IMR-90 (cell line): ENCODE results near the gene TAF1B. TPM values are rescaled to one million over a fixed set of nuclear protein-coding genes. Genes with fewer than 3 reads are reported as not detected.

Source experiments
- ATAC-seq: fragments of 200-7000 bp; cut with Tn5 transposase; 2 replicates; pipeline ENCODE4 v1.9.1; 2020; ENCODE audit warnings: low read depth, mild to moderate bottlenecking, moderate library complexity
- BruUV-seq: library from RNA; stranded (reverse); fragments of 400-500 nt; replicated peaks from 2 replicates; lab custom pipeline; 2021; lab: Mats Ljungman, UMichigan
- CTCF ChIA-PET: fragments of 300-600 bp; formaldehyde crosslinking; extraction: SDS; loops from one replicate; lab custom pipeline; 2021; ENCODE audit warnings: antibody characterized with exemption; lab: Yijun Ruan, JAX
- POLR2A ChIA-PET: fragments of 300-600 bp; sonication (Branson Sonifier 250); formaldehyde crosslinking; loops from one replicate; lab custom pipeline; 2022; ENCODE audit warnings: antibody characterized with exemption; ENCODE audit not compliant: unreplicated experiment; lab: Charles Lee
- DNase-seq: peaks from one replicate; pipeline ENCODE4 v3.0.0; 2013
- H2AFZ ChIP-seq: replicated peaks from 2 replicates; pipeline ENCODE3; 2013; ENCODE audit warnings: low read length, mild to moderate bottlenecking; ENCODE audit not compliant: poor library complexity
- H2AK5ac ChIP-seq: 2 replicates; pipeline ENCODE4 v1.6.1; 2013; ENCODE audit warnings: low read depth, low read length, inconsistent platforms
- H2AK9ac ChIP-seq: replicated peaks from 2 replicates; pipeline ENCODE3; 2013; ENCODE audit warnings: mild to moderate bottlenecking, low read depth, low read length, moderate library complexity; ENCODE audit not compliant: poor library complexity
- H2BK120ac ChIP-seq: 2 replicates; pipeline ENCODE4 v1.6.1; 2013; ENCODE audit warnings: low read depth, low read length, inconsistent platforms
- H2BK15ac ChIP-seq: 3 replicates; pipeline ENCODE4 v1.6.1; 2013; ENCODE audit warnings: low read depth, low read length, inconsistent platforms
- H2BK20ac ChIP-seq: 2 replicates; pipeline ENCODE4 v1.6.1; 2013; ENCODE audit warnings: low read depth, mild to moderate bottlenecking, inconsistent platforms, low read length, moderate library complexity
- H2BK5ac ChIP-seq: 2 replicates; pipeline ENCODE4 v1.6.1; 2013; ENCODE audit warnings: mild to moderate bottlenecking, low read depth, low read length, inconsistent platforms; ENCODE audit not compliant: poor library complexity, severe bottlenecking
- H3K14ac ChIP-seq: replicated peaks from 2 replicates; pipeline ENCODE4 v1.6.1; 2013; ENCODE audit warnings: low read depth, low read length, inconsistent platforms
- H3K18ac ChIP-seq: 2 replicates; pipeline ENCODE4 v1.6.1; 2013; ENCODE audit warnings: low read depth, low read length, control low read depth
- H3K23ac ChIP-seq: 2 replicates; pipeline ENCODE4 v1.6.1; 2013; ENCODE audit warnings: low read depth, low read length, inconsistent platforms
- H3K27ac ChIP-seq: 2 replicates; pipeline ENCODE4 v1.5.1; 2013; ENCODE audit warnings: mild to moderate bottlenecking, control low read depth, low read length; ENCODE audit not compliant: insufficient read depth
- H3K27me3 ChIP-seq: 2 replicates; pipeline ENCODE4 v1.6.1; 2013; ENCODE audit warnings: low read length; ENCODE audit not compliant: control insufficient read depth, insufficient read depth
- H3K36me3 ChIP-seq: 2 replicates; pipeline ENCODE4 v1.6.1; 2013; ENCODE audit warnings: low read length, mixed read lengths; ENCODE audit not compliant: control insufficient read depth, insufficient read depth
- H3K4ac ChIP-seq: 2 replicates; pipeline ENCODE4 v1.6.1; 2013; ENCODE audit warnings: low read depth, low read length, inconsistent platforms
- H3K4me1 ChIP-seq: 2 replicates; pipeline ENCODE4 v1.6.1; 2013; ENCODE audit warnings: low read length, mixed read lengths; ENCODE audit not compliant: control insufficient read depth, insufficient read depth
- H3K4me2 ChIP-seq: 2 replicates; pipeline ENCODE4 v1.6.1; 2013; ENCODE audit warnings: low read depth, mild to moderate bottlenecking, control low read depth, low read length, moderate library complexity
- H3K4me3 ChIP-seq: 2 replicates; pipeline ENCODE4 v1.5.1; 2013; ENCODE audit warnings: low read depth, mild to moderate bottlenecking, control low read depth, low read length, moderate library complexity; ENCODE audit not compliant: insufficient read depth
- H3K56ac ChIP-seq: 2 replicates; pipeline ENCODE4 v1.6.1; 2013; ENCODE audit warnings: low read length, inconsistent platforms; ENCODE audit not compliant: insufficient read depth; ENCODE audit errors: extremely low read depth
- H3K79me1 ChIP-seq, 2 experiments: 2 replicates each; pipeline ENCODE4 v1.6.1; 2013; ENCODE audit warnings: low read length in 2 of 2, inconsistent platforms in 1 of 2, low read depth in 1 of 2
- H3K9ac ChIP-seq: 2 replicates; pipeline ENCODE4 v1.6.1; 2013; ENCODE audit warnings: low read depth, low read length, control low read depth
- H3K9me1 ChIP-seq: 2 replicates; pipeline ENCODE4 v1.6.1; 2013; ENCODE audit warnings: low read length, inconsistent platforms; ENCODE audit not compliant: insufficient read depth
- H3K9me3 ChIP-seq: 2 replicates; pipeline ENCODE4 v1.6.1; 2013; ENCODE audit warnings: low read length; ENCODE audit not compliant: control insufficient read depth, insufficient read depth
- H4K20me1 ChIP-seq: 2 replicates; pipeline ENCODE4 v1.6.1; 2013; ENCODE audit warnings: low read length, inconsistent platforms; ENCODE audit not compliant: insufficient read depth
- H4K5ac ChIP-seq: 2 replicates; pipeline ENCODE4 v1.6.1; 2013; ENCODE audit warnings: mild to moderate bottlenecking, low read depth, low read length, control low read depth
- H4K8ac ChIP-seq, 2 experiments: 2 replicates each; pipeline ENCODE4 v1.6.1; 2013; ENCODE audit warnings: low read depth in 2 of 2, low read length in 2 of 2, control low read depth in 1 of 2, inconsistent platforms in 1 of 2
- H4K91ac ChIP-seq: 2 replicates; pipeline ENCODE4 v1.6.1; 2013; ENCODE audit warnings: low read depth, low read length, inconsistent platforms; ENCODE audit not compliant: insufficient read depth
- CEBPB ChIP-seq: IDR thresholded peaks from 2 replicates; pipeline ENCODE4 v1.6.1; 2012; ENCODE audit warnings: low read depth, low read length, improper control_type of control experiment
- CTCF ChIP-seq: conservative IDR thresholded peaks from 2 replicates; pipeline ENCODE4 v1.5.1; 2012; ENCODE audit warnings: mild to moderate bottlenecking, low read depth, low read length, improper control_type of control experiment
- FOS ChIP-seq: fragments of 150-350 bp; IDR thresholded peaks from 2 replicates; pipeline ENCODE4 v1.6.1; 2016; ENCODE audit warnings: low read depth, low read length
- MAFK ChIP-seq: IDR thresholded peaks from 2 replicates; pipeline ENCODE4 v1.6.1; 2012; ENCODE audit warnings: low read depth, low read length, improper control_type of control experiment
- MAZ ChIP-seq: IDR thresholded peaks from 2 replicates; pipeline ENCODE4 v1.6.1; 2012; ENCODE audit warnings: low read depth, mild to moderate bottlenecking, low read length, improper control_type of control experiment, moderate library complexity, borderline replicate concordance
- POLR2A ChIP-seq: IDR thresholded peaks from 2 replicates; pipeline ENCODE4 v1.6.1; 2012; ENCODE audit warnings: mild to moderate bottlenecking, low read depth, low read length
- RAD21 ChIP-seq: IDR thresholded peaks from 2 replicates; pipeline ENCODE4 v1.6.1; 2012; ENCODE audit warnings: low read length, improper control_type of control experiment
- RFX5 ChIP-seq: IDR thresholded peaks from 2 replicates; pipeline ENCODE4 v1.8.0; 2012; ENCODE audit warnings: low read depth, mild to moderate bottlenecking, low read length, moderate library complexity
- WGBS, 2 experiments: methylation state at CpG; one replicate each; pipeline versions ENCODE4 v1.1.5 to v1.1.7; 2013; ENCODE audit warnings: missing lambda C conversion rate in 2 of 2; ENCODE audit not compliant: insufficient read length in 1 of 2; ENCODE audit errors: extremely low coverage in 2 of 2; 5-methylcytosine and 5-hydroxymethylcytosine counted together
- dilution Hi-C: fragments of 300-500 bp; cut with HindIII; formaldehyde crosslinking; loops from one replicate; pipeline ENCODE4 v1.14.3; 2018; ENCODE audit warnings: low sequenced_read_pairs; ENCODE audit not compliant: unreplicated experiment
- in situ Hi-C: fragments of 300-500 bp; cut with MboI; formaldehyde crosslinking; loops from 3 replicates; pipeline ENCODE4 v1.14.3; 2019; ENCODE audit warnings: low sequenced_read_pairs, inconsistent platforms, mixed read lengths
- intact Hi-C: fragments of 100-400 bp; cut with micrococcal nuclease; formaldehyde crosslinking; loops from 2 replicates; pipeline ENCODE4 v1.10.0; 2022
- polyA plus RNA-seq, 3 experiments: library from polyadenylated mRNA; depleted of rRNA; stranded (reverse); fragments of >200 nt; gene quantifications; 2 replicates each; pipeline ENCODE4 v1.2.3, GENCODE V29; 2012; ENCODE audit warnings: low replicate concordance in 1 of 3
- total RNA-seq: library from RNA; depleted of rRNA; stranded (reverse); fragments of >200 nt; gene quantifications from 2 replicates; pipeline ENCODE4 v1.2.3, GENCODE V29; 2012

Gene TAF1B
- total and polyA plus RNA-seq, 2 of the 4 experiments (the other 2 are of a cell fraction) = 8.4 to 19.9 TPM

GRCh38 chr2:9975328-9975727, 132.1 kb downstream of the TAF1B start:
- H4K91ac ChIP-seq = no peak overlapping the region
- H2AK5ac ChIP-seq = no peak overlapping the region
- H3K4me2 ChIP-seq = peak overlapping the region; percentile 56; the same call in 1 of the 2 replicates
- H3K18ac ChIP-seq = no peak overlapping the region; the same call in 1 of the 2 replicates
- H3K23ac ChIP-seq = no peak overlapping the region
- H2BK15ac ChIP-seq = no peak overlapping the region
- H3K27me3 ChIP-seq = no peaks in the 10 kb centered on the region
- dilution Hi-C loops (no loop called here), in situ Hi-C loops (no loop called here), intact Hi-C loops (no loop called here)
- 35% methylated on average over 2 of the region's 10 CpGs; no CpG with 5 or more reads in 1 of the 2 experiments for WGBS, 2 experiments
- peak; percentile 83 for DNase-seq
- H3K36me3 ChIP-seq = no peaks in the 10 kb centered on the region
- no peak overlapping the region for H2BK120ac ChIP-seq
- H3K4ac ChIP-seq = no peak overlapping the region; the same call in 1 of the 2 replicates
- H4K8ac ChIP-seq = 0 out of 4 replicates have a peak overlapping the region, but pooled peaks of 1 of the 2 experiments have one; percentile 8
- H3K14ac ChIP-seq = no peak overlapping the region
- no TSS peak for BruUV-seq
- H2AFZ ChIP-seq = no peak overlapping the region
- H2BK20ac ChIP-seq = peak overlapping the region; percentile 10; the same call in 1 of the 2 replicates
- CTCF ChIA-PET = interaction anchor here (0.9 to 2.2 kb wide), 3 partner anchors 9 to 176 kb away, joined by 3 to 14 read pairs (median 4); no protein-coding TSS in a partner anchor
- H3K9me3 ChIP-seq = no peaks in the 10 kb centered on the region
- H3K9ac ChIP-seq = no peak overlapping the region
- no peak overlapping the region for H2AK9ac ChIP-seq
- H4K20me1 ChIP-seq = no peaks in the 10 kb centered on the region
- H3K79me1 ChIP-seq = no peaks in the 10 kb centered on the region
- H3K56ac ChIP-seq = no peak overlapping the region
- TF ChIP-seq CTCF (no peak), POLR2A (no peak), FOS (no peak), MAZ (no peak), CEBPB (no peak), MAFK (no peak), RFX5 (no peak), RAD21 (no peak)
- peaks cover 33% of the 10 kb centered on the region for H3K4me1 ChIP-seq
- no peak overlapping the region for H3K4me3 ChIP-seq
- POLR2A ChIA-PET = no interaction called here
- no peak overlapping the region for H4K5ac ChIP-seq
- peak overlapping the region; percentile 37 for H2BK5ac ChIP-seq
- ATAC-seq = peak; percentile 52
- H3K27ac ChIP-seq = peak overlapping the region; percentile 23; the same call in 1 of the 2 replicates
- peaks cover 12% of the 10 kb centered on the region for H3K9me1 ChIP-seq
